Activated T-helper 17 cell treated with anti-CD3 and anti-CD28 coated beads, Interleukin-2, amount 50 U/mL, for 72 hours (primary cell): Measurements from ENCODE around the gene NFIB. TPM values are rescaled to one million over a fixed set of nuclear protein-coding genes. Genes with fewer than 3 reads are reported as not detected.

ENCODE experiments used
- ATAC-seq: fragments of 150-1000 bp; cut with Tn5 transposase; replicated peaks from 2 replicates; pipeline ENCODE4 v1.10.0; 2021; ENCODE audit warnings: mild to moderate bottlenecking, moderate library complexity
- H3K27ac Mint-ChIP-seq: one replicate; pipeline ENCODE4 v1.8.0; 2022; ENCODE audit warnings: mixed read lengths
- H3K27me3 Mint-ChIP-seq: one replicate; pipeline ENCODE4 v1.8.0; 2022; ENCODE audit warnings: mixed read lengths
- H3K36me3 Mint-ChIP-seq: one replicate; pipeline ENCODE4 v1.8.0; 2022; ENCODE audit warnings: low read depth, mild to moderate bottlenecking, mixed read lengths
- H3K4me1 Mint-ChIP-seq: one replicate; pipeline ENCODE4 v1.8.0; 2022; ENCODE audit warnings: mixed read lengths
- H3K4me3 Mint-ChIP-seq: one replicate; pipeline ENCODE4 v1.8.0; 2022; ENCODE audit warnings: mild to moderate bottlenecking, mixed read lengths
- H3K9me3 Mint-ChIP-seq: one replicate; pipeline ENCODE4 v1.8.0; 2022; ENCODE audit warnings: mixed read lengths
- total RNA-seq, 2 donors: library from RNA; stranded (reverse); gene quantifications; one replicate each; pipeline ENCODE4 v1.2.3, GENCODE V29; 2022

Gene NFIB
- total RNA-seq, 2 donors from 2014 or later, result 0.15 TPM; not detected in 1

- peaks cover 5% of the 10 kb centered on the region for H3K4me1 Mint-ChIP-seq
- no peak overlapping the region for H3K4me3 Mint-ChIP-seq
- peaks cover 6% of the 10 kb centered on the region for H3K36me3 Mint-ChIP-seq
- no peaks in the 10 kb centered on the region for H3K9me3 Mint-ChIP-seq
- H3K27me3 Mint-ChIP-seq, result peaks cover 56% of the 10 kb centered on the region
- ATAC-seq, result no peak
- H3K27ac Mint-ChIP-seq, result no peak overlapping the region
Measured at GRCh38 chr9:14308853-14309145, 5.1 kb downstream of the NFIB start.

- H3K4me1 Mint-ChIP-seq, result peaks cover under 1% of the 10 kb centered on the region
- no peak overlapping the region for H3K27ac Mint-ChIP-seq
- H3K27me3 Mint-ChIP-seq, result peaks cover 51% of the 10 kb centered on the region
- no peak overlapping the region for H3K4me3 Mint-ChIP-seq
- peaks cover under 1% of the 10 kb centered on the region for H3K36me3 Mint-ChIP-seq
- ATAC-seq, result no peak
- no peaks in the 10 kb centered on the region for H3K9me3 Mint-ChIP-seq
Measured at GRCh38 chr9:14307989-14308852, 5.7 kb downstream of the NFIB start.

GRCh38 chr9:14306672-14307660 is 7.0 kb downstream of the NFIB start:
- Mint-ChIP-seq H3K4me3 (no peak overlapping the region), H3K9me3 (no peaks in the 10 kb centered on the region), H3K36me3 (no peaks in the 10 kb centered on the region), H3K27me3 (peaks cover 50% of the 10 kb centered on the region), H3K4me1 (no peaks in the 10 kb centered on the region), H3K27ac (no peak overlapping the region)
- no peak for ATAC-seq

- H3K27ac Mint-ChIP-seq, result no peak overlapping the region
- no peak overlapping the region for H3K4me3 Mint-ChIP-seq
- no peak for ATAC-seq
- no peaks in the 10 kb centered on the region for H3K36me3 Mint-ChIP-seq
- H3K27me3 Mint-ChIP-seq, result peaks cover 55% of the 10 kb centered on the region
- no peaks in the 10 kb centered on the region for H3K9me3 Mint-ChIP-seq
- H3K4me1 Mint-ChIP-seq, result no peaks in the 10 kb centered on the region
Measured at GRCh38 chr9:14306188-14306587, 7.8 kb downstream of the NFIB start.

- peaks cover 59% of the 10 kb centered on the region for H3K27me3 Mint-ChIP-seq
- H3K9me3 Mint-ChIP-seq, result no peaks in the 10 kb centered on the region
- no peak for ATAC-seq
- no peak overlapping the region for H3K4me3 Mint-ChIP-seq
- no peaks in the 10 kb centered on the region for H3K4me1 Mint-ChIP-seq
- H3K27ac Mint-ChIP-seq, result no peak overlapping the region
- H3K36me3 Mint-ChIP-seq, result no peaks in the 10 kb centered on the region
Measured at GRCh38 chr9:14304259-14304658, 9.7 kb downstream of the NFIB start.

GRCh38 chr9:14303521-14303920 is 10.4 kb downstream of the NFIB start:
- Mint-ChIP-seq H3K36me3 (no peaks in the 10 kb centered on the region), H3K4me3 (no peak overlapping the region), H3K9me3 (no peaks in the 10 kb centered on the region), H3K27ac (no peak overlapping the region), H3K27me3 (peaks cover 52% of the 10 kb centered on the region), H3K4me1 (no peaks in the 10 kb centered on the region)
- no peak for ATAC-seq

GRCh38 chr9:14303100-14303499 is 10.8 kb downstream of the NFIB start:
- no peaks in the 10 kb centered on the region for H3K9me3 Mint-ChIP-seq
- no peaks in the 10 kb centered on the region for H3K4me1 Mint-ChIP-seq
- H3K27me3 Mint-ChIP-seq, result peaks cover 47% of the 10 kb centered on the region
- H3K27ac Mint-ChIP-seq, result no peak overlapping the region
- no peaks in the 10 kb centered on the region for H3K36me3 Mint-ChIP-seq
- H3K4me3 Mint-ChIP-seq, result no peak overlapping the region
- ATAC-seq, result no peak

- peaks cover 41% of the 10 kb centered on the region for H3K27me3 Mint-ChIP-seq
- H3K27ac Mint-ChIP-seq, result no peak overlapping the region
- H3K9me3 Mint-ChIP-seq, result no peaks in the 10 kb centered on the region
- H3K4me3 Mint-ChIP-seq, result no peak overlapping the region
- H3K36me3 Mint-ChIP-seq, result no peaks in the 10 kb centered on the region
- no peaks in the 10 kb centered on the region for H3K4me1 Mint-ChIP-seq
- no peak for ATAC-seq
Measured at GRCh38 chr9:14302405-14302804, 11.5 kb downstream of the NFIB start.

GRCh38 chr9:14301583-14302021 is 12.3 kb downstream of the NFIB start:
- Mint-ChIP-seq H3K9me3 (no peaks in the 10 kb centered on the region), H3K4me1 (no peaks in the 10 kb centered on the region), H3K27ac (no peak overlapping the region), H3K27me3 (peaks cover 43% of the 10 kb centered on the region), H3K4me3 (no peak overlapping the region), H3K36me3 (no peaks in the 10 kb centered on the region)
- ATAC-seq, result no peak

GRCh38 chr9:14301006-14301405 is 12.9 kb downstream of the NFIB start:
- ATAC-seq, result no peak
- Mint-ChIP-seq H3K9me3 (no peaks in the 10 kb centered on the region), H3K27ac (no peak overlapping the region), H3K36me3 (no peaks in the 10 kb centered on the region), H3K27me3 (peaks cover 43% of the 10 kb centered on the region), H3K4me1 (no peaks in the 10 kb centered on the region), H3K4me3 (no peak overlapping the region)

- no peak overlapping the region for H3K27ac Mint-ChIP-seq
- no peaks in the 10 kb centered on the region for H3K9me3 Mint-ChIP-seq
- H3K4me3 Mint-ChIP-seq, result no peak overlapping the region
- no peaks in the 10 kb centered on the region for H3K36me3 Mint-ChIP-seq
- H3K27me3 Mint-ChIP-seq, result peaks cover 44% of the 10 kb centered on the region
- H3K4me1 Mint-ChIP-seq, result no peaks in the 10 kb centered on the region
- ATAC-seq, result no peak
Measured at GRCh38 chr9:14300588-14300987, 13.4 kb downstream of the NFIB start.

- Mint-ChIP-seq H3K27me3 (peaks cover 40% of the 10 kb centered on the region), H3K36me3 (no peaks in the 10 kb centered on the region), H3K4me1 (no peaks in the 10 kb centered on the region), H3K4me3 (no peak overlapping the region), H3K9me3 (no peaks in the 10 kb centered on the region), H3K27ac (no peak overlapping the region)
- ATAC-seq, result no peak
Measured at GRCh38 chr9:14300040-14300439, 13.9 kb downstream of the NFIB start.

- ATAC-seq, result no peak
- Mint-ChIP-seq H3K36me3 (no peaks in the 10 kb centered on the region), H3K27me3 (peaks cover 38% of the 10 kb centered on the region), H3K9me3 (no peaks in the 10 kb centered on the region), H3K4me3 (no peak overlapping the region), H3K4me1 (no peaks in the 10 kb centered on the region), H3K27ac (no peak overlapping the region)
Measured at GRCh38 chr9:14298601-14299022, 15.3 kb downstream of the NFIB start.

- H3K9me3 Mint-ChIP-seq, result no peaks in the 10 kb centered on the region
- H3K27ac Mint-ChIP-seq, result no peak overlapping the region
- H3K36me3 Mint-ChIP-seq, result no peaks in the 10 kb centered on the region
- ATAC-seq, result no peak
- H3K27me3 Mint-ChIP-seq, result peaks cover 31% of the 10 kb centered on the region
- H3K4me3 Mint-ChIP-seq, result no peak overlapping the region
- H3K4me1 Mint-ChIP-seq, result no peaks in the 10 kb centered on the region
Measured at GRCh38 chr9:14296495-14297113, 17.3 kb downstream of the NFIB start.
